COLO829 (cell line): ENCODE measurements around the gene NOX4.

ENCODE experiments used
- DNase-seq: peaks from one replicate; pipeline ENCODE4 v3.0.0; 2012; ENCODE audit warnings: low spot score

The NOX4 gene

GRCh38 chr11:89490981-89491690 lies at the start of gene NOX4:
Gene NOX4 (minus strand): TSS chr11:89491375. CDS start chr11:89491246, 129 bp downstream.
- no peak for DNase-seq

GRCh38 chr11:89540826-89541225 lies 49.7 kb upstream of the NOX4 start:
- no peak for DNase-seq

- DNase-seq = no peak
These were observed 46.8 kb upstream of the NOX4 start for GRCh38 chr11:89537936-89538335.

- no peak for DNase-seq
These were observed 45.8 kb upstream of the NOX4 start for GRCh38 chr11:89536926-89537325.

GRCh38 chr11:89535221-89535620 lies 44.0 kb upstream of the NOX4 start:
- no peak for DNase-seq

GRCh38 chr11:89529626-89530380 lies 38.6 kb upstream of the NOX4 start:
- peak; percentile 2 for DNase-seq

- DNase-seq = no peak
These were observed 30.6 kb upstream of the NOX4 start for GRCh38 chr11:89521792-89522191.

- no peak for DNase-seq
These were observed 30.1 kb upstream of the NOX4 start for GRCh38 chr11:89521294-89521693.

- no peak for DNase-seq
These were observed 25.3 kb upstream of the NOX4 start for GRCh38 chr11:89516496-89516895.

GRCh38 chr11:89508544-89508943 lies 17.4 kb upstream of the NOX4 start:
- DNase-seq = no peak

- DNase-seq = no peak
These were observed 13.1 kb upstream of the NOX4 start for GRCh38 chr11:89504270-89504669.

- no peak for DNase-seq
These were observed 12.2 kb upstream of the NOX4 start for GRCh38 chr11:89503422-89503821.

- no peak for DNase-seq
These were observed 11.1 kb upstream of the NOX4 start for GRCh38 chr11:89502301-89502700.

GRCh38 chr11:89500336-89500735 lies 9.2 kb upstream of the NOX4 start:
- DNase-seq = no peak

GRCh38 chr11:89498845-89499448 lies 7.8 kb upstream of the NOX4 start:
- DNase-seq = no peak

- DNase-seq = peak; percentile 6
These were observed 4.8 kb upstream of the NOX4 start for GRCh38 chr11:89495951-89496350.

- DNase-seq = no peak
These were observed 2.3 kb upstream of the NOX4 start for GRCh38 chr11:89493431-89493830.

GRCh38 chr11:89490602-89490980 lies 584 bp downstream of the NOX4 start:
- DNase-seq = no peak

- no peak for DNase-seq
These were observed 1.2 kb downstream of the NOX4 start for GRCh38 chr11:89489930-89490329.

GRCh38 chr11:89487016-89487415 lies 4.2 kb downstream of the NOX4 start:
- no peak for DNase-seq

- DNase-seq = no peak
These were observed 6.3 kb downstream of the NOX4 start for GRCh38 chr11:89484896-89485295.

GRCh38 chr11:89477175-89477574 lies 14.0 kb downstream of the NOX4 start:
- no peak for DNase-seq

- no peak for DNase-seq
These were observed 27.9 kb downstream of the NOX4 start for GRCh38 chr11:89463266-89463780.
